ENCODE measurements around the gene BMERB1.
A peak's percentile ranks its signal among the peaks of the same experiment; 100 is the strongest.
"Not testable (repeated sequence)": the region's sequence is repeated elsewhere in the genome, so short reads cannot be mapped to it uniquely, and the experiment has no call there.

Gene BMERB1

DNA sequence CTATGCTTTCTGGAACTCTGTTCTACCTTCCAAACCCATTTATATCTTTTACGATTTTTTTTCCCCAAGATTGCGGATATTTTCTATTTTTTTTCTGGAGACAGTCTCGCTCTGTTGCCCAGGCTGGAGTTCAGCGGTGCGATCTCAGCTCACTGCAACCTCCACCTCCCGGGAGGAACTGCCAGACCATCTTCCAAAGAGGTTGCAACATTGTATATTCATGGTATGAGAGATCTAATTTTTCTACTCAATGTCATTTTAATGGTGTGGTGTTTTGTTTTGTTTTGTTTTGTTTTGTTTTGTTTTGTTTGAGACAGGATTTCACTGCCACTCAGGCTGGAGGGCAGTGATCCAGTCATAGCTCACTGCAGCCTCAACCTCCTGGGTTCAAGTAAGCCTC, 8.5 kb upstream of the BMERB1 start:
- no peak for DNase-seq (ENCODE audit: low read depth in 2 of 2)

- no peak for DNase-seq (ENCODE audit: low read depth in 2 of 2)
These were observed 7.6 kb upstream of the BMERB1 start for GRCh38 chr16:15426796-15427195.

- peak; percentile 9 to 34 for DNase-seq (ENCODE audit: low read depth in 2 of 2)
These were observed 6.6 kb upstream of the BMERB1 start for GRCh38 chr16:15427648-15428239.

DNA sequence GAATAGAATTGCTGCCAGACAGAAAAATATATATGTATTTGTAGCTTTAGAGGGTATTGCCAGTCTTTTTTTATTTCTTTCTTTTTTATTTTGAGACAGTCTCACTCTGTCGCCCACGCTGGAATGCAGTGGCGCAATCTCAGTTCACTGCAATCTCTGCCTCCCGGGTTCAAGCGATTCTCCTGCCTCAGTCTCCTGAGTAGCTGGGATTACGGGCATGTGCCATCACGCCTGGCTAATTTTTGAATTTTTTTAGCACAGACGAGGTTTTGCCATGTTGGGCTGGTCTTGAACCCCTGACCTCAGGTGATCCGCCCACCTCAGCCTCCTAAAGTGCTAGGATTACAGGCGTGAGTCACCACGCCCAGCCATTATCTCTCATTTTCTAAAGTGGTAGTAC, 3.5 kb upstream of the BMERB1 start:
- DNase-seq (ENCODE audit: low read depth in 2 of 2) = not testable (repeated sequence)

DNA sequence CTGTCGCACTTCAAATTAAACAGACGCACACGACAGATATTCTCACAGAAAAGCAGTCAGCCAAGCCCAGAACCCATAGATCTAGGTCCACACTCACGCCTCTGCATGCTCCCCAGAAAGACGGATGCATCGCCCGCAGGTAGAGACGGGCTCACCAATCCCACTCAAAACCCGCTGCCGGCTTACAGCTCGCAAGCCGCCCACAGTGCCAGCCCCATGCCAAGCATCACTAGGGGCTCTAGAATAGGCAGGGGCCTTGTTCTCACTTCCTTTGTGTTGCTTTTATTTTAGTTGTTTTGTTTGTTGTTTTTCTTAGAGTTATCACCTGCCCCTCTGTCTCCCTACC, 336 bp upstream of the BMERB1 start:
- DNase-seq (ENCODE audit: low read depth in 2 of 2) = no peak

GRCh38 chr16:15435216-15435864, 952 bp downstream of the BMERB1 start:
- no peak for DNase-seq (ENCODE audit: low read depth in 2 of 2)

DNA sequence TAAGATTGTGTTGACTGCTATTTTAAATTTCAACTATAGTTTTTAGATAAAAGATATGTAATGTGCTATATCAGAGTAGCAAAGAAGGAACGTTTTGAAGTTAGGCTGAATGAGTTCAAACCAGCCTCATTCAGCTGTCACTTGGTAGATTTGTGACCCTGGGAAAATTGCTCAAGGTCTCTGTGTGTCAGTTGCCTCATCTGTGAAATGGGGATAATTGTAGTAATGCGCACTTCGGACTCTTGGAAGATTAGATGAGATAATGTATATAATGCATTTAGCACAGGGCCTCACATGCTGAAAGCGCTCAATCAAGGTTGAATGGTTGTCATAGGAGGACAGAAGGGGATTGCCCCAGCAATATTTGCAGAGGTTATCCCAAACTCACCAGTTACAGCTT, 4.7 kb downstream of the BMERB1 start:
- DNase-seq (ENCODE audit: low read depth in 2 of 2) = no peak

GRCh38 chr16:15439521-15439920, 5.1 kb downstream of the BMERB1 start:
- no peak for DNase-seq (ENCODE audit: low read depth in 2 of 2)

DNA sequence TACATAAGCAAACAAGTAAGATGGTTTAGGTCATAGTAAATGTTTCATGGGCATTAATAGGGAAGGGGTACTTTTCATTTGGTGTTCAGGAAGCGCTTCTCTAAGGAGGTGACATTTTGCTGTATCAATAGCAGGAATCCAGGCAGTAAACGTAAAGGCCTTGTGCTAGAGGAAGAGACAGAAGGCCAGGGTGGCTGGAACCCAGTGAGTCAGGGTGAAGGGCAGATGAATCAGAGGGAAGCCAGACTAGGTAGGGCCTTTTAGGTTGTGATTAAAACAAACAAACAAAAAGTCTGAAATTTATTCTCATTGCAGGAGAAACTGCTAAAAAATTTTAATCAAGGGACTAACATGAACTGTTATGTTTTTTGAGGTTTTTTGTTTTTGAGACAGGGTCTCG, 6.5 kb downstream of the BMERB1 start:
- no peak for DNase-seq (ENCODE audit: low read depth in 2 of 2)

DNA sequence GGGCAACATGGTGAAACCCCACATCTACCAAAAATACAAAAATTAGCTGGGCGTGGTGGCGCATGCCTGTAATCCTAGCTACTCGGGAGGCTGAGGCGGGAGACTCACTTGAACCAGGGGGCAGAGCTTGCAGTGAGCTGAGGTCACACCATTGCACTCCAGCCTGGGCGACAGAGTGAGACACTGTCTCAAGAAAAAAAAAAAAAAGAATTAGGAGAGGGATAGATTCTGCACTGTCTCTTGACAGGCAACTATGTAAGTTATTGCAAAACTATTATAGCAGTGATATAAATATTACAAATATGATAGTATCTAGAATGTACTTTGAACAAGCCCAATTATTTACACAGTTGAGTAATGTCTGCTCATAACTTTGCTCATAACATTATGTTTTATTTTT, 7.8 kb downstream of the BMERB1 start:
- DNase-seq (ENCODE audit: low read depth in 2 of 2) = not testable (repeated sequence)

DNA sequence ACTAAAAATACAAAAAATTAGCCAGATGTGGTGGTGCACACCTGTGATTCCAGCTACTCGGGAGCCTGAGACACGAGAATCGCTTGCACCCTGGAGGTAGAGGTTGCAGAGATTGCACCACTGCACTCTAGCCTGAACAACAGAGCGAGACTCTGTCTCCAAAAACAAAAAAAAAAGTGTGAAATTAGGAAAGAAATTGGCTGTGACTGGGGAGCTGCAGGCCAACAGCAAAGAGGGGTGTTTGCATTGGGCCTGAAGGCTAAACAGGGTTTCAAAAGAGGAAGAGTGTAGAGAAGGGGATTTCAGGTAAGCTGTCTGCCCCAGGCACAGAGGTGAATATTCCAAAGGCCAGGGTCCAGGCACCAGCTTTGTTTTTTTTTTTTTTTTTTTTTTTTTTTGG, 9.4 kb downstream of the BMERB1 start:
- DNase-seq (ENCODE audit: low read depth in 2 of 2) = no peak

DNA sequence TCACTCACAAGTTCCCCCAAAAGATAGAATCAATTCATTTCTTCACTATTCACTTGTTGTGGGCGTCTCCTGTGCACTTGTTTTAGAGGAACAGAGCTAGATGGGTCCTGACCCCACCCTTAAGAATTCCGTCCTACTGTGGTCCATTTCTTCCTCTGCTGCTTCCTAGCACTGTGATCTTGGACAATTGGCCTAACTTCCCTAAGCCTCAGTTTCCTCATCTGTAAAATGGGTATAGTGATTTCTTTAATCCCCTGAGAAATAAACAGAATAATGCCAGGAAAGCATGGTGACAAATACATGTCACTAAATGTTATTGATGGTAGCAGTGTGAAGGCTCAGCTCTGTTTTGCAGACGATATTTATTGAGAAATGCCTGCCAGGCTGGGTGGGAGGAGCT, 9.9 kb downstream of the BMERB1 start:
- DNase-seq (ENCODE audit: low read depth in 2 of 2) = no peak

GRCh38 chr16:15445450-15445849, 11.1 kb downstream of the BMERB1 start:
- no peak for DNase-seq (ENCODE audit: low read depth in 2 of 2)

DNA sequence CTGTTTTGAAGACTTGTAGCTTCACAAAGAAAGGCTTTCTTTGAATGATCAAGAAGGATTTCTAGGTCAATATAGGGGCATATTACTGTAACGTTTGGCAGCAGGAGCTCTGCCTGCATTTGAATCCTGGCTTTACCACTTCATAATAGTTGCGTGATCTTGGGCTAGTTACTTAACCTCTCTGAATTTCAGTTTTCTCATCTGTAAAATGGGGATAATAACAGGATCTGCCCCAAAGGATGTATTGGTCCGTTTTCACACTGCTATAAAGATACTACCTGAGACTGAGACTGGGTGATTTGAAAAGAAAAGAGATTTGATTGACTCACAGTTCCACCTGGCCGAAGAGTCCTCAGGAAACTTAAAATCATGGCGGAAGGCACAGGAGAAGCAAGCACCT, 12.5 kb downstream of the BMERB1 start:
- no peak for DNase-seq (ENCODE audit: low read depth in 2 of 2)

DNA sequence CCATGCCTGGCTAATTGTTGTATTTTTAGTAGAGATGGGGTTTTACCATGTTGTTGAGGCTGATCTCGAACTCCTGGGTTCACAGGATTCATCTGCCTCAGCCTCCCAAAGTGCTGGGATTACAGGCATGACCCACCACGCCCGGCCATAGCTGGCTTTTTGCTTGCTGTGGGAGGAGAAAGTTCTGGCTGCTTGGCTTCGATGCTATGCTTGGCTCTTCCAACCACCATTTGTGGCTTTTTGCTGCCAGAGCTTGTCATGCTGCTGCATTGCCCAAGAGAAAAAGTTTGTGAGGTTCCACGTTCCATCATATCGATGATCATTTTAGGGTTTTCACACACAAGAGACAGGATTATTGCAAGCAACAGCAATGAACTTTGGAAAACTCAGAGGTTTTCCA, 16.2 kb downstream of the BMERB1 start:
- DNase-seq (ENCODE audit: low read depth in 2 of 2) = no peak

DNA sequence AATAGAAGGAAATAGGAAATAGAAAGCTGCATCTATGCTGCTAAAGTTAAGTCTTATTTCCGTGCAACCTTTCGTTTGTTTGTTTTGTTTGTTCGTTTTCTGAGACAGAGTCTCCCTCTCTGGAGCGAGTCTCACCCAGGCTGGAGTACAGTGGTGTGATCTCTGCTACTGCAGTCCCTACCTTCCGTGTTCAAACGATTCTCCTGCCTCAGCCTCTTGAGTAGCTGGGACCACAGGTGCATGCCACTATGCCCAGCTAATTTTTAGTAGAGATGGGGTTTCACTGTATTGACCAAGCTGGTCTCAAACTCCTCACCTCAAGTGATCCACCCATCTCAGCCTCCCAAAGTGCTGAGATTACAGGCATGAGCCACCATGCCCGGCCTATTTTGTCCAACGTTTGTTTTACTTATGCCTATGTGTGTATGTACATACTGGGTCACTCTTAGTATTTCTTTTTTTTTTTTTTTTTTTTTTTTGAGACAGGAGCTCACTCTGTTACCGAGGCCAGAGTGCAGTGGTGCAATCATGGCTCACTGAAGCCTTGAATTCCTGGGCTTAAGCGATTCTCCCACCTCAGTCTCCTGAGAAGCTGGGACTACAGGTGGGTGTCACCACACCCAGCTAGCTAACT, 16.8 kb downstream of the BMERB1 start:
- no peak for DNase-seq (ENCODE audit: low read depth in 2 of 2)

- DNase-seq (ENCODE audit: low read depth in 2 of 2) = no peak
These were observed 18.0 kb downstream of the BMERB1 start for GRCh38 chr16:15452246-15452855.

- not testable (repeated sequence) for DNase-seq (ENCODE audit: low read depth in 2 of 2)
These were observed 18.9 kb downstream of the BMERB1 start for GRCh38 chr16:15453296-15453695.

GRCh38 chr16:15454933-15455332, 20.5 kb downstream of the BMERB1 start:
- DNase-seq (ENCODE audit: low read depth in 2 of 2) = not testable (repeated sequence)

DNA sequence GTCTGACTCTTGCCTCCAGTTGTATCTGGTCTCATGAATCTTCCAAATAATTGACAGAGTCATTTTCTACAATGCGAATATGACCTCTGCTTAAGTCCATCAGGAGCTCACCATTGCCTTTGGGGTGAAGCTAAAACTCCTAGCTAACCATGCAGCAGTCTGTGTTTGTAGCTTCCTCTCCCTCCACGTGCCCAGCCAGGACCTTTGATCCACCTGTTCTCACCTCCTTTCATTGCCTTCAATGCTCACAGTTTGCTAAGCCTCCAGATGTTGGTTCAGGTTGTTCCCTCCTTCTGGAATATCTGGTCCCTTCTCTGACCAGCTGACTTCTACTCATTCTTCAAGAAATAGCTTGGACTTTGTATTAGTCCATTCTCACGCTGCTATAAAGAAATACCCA, 23.0 kb downstream of the BMERB1 start:
- no peak for DNase-seq (ENCODE audit: low read depth in 2 of 2)

GRCh38 chr16:15457958-15458357, 23.6 kb downstream of the BMERB1 start:
- DNase-seq (ENCODE audit: low read depth in 2 of 2) = no peak

GRCh38 chr16:15459791-15460190, 25.4 kb downstream of the BMERB1 start:
- DNase-seq (ENCODE audit: low read depth in 2 of 2) = no peak

DNA sequence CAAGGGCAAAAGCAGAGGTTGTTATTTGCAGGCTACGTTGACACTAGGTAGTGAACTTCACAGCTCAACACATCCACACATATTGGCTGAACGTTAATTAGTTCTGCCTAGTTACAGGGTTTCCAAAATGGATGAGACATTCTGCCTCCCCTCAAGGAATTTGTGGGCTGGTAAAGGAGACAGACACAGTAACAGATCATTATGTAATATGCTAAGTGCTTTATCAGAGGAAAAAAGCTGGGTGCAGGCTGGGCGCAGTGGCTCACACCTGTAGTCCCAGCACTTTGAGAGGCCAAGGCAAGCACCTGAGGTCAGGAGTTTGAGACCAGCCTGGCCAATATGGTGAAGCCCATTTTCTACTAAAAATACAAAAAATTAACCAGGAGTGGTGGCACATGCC, 26.2 kb downstream of the BMERB1 start:
- no peak for DNase-seq (ENCODE audit: low read depth in 2 of 2)

Data from stimulated activated CD4-positive, alpha-beta T cell treated with anti-CD3 and anti-CD28 coated beads, Interleukin-1b, Interleukin-23, amount 100 ng/mL, for 1 hour (primary cell).